T-helper 1 cell treated with Interleukin-12 subunit alpha and Interleukin-12 subunit beta and Interleukin-4 antibody, amounts not matched to agents 30 μg/mL and 1 μg/mL, for 36 hours (primary cell): ENCODE results near the gene FRS2.
"Not testable (repeated sequence)": the region's sequence is repeated elsewhere in the genome, so short reads cannot be mapped to it uniquely, and the experiment has no call there.

ENCODE experiments used
- H3K27ac Mint-ChIP-seq: one replicate; pipeline ENCODE4 v1.8.0; 2021; ENCODE audit warnings: mild to moderate bottlenecking, mixed read lengths
- H3K27me3 Mint-ChIP-seq: one replicate; pipeline ENCODE4 v1.8.0; 2021; ENCODE audit warnings: low read depth, mixed read lengths
- H3K36me3 Mint-ChIP-seq: one replicate; pipeline ENCODE4 v1.8.0; 2021; ENCODE audit warnings: low read depth, mixed read lengths
- H3K4me1 Mint-ChIP-seq: one replicate; pipeline ENCODE4 v1.8.0; 2021; ENCODE audit warnings: low read depth, mixed read lengths
- H3K4me3 Mint-ChIP-seq: one replicate; pipeline ENCODE4 v1.8.0; 2021; ENCODE audit warnings: mild to moderate bottlenecking, moderate library complexity, mixed read lengths
- H3K9me3 Mint-ChIP-seq: one replicate; pipeline ENCODE4 v1.8.0; 2021; ENCODE audit warnings: mixed read lengths

FRS2 gene

GRCh38 chr12:69585189-69586062 lies 115.2 kb downstream of the FRS2 start, which contains the start of gene CCT2:
Gene CCT2, plus strand, starts transcription at chr12:69585459. Its CDS starts 63 bp downstream, at chr12:69585522.
- Mint-ChIP-seq H3K27ac (peak within 1 kb of the TSS; percentile 95), H3K36me3 (peaks cover 26% of the 10 kb centered on the region), H3K4me3 (peak within 1 kb of the TSS; percentile 95), H3K27me3 (no peaks in the 10 kb centered on the region), H3K4me1 (peaks cover 9% of the 10 kb centered on the region), H3K9me3 (no peaks in the 10 kb centered on the region)

GRCh38 chr12:69588527-69588926 lies 118.3 kb downstream of the FRS2 start:
- Mint-ChIP-seq H3K9me3 (no peaks in the 10 kb centered on the region), H3K36me3 (peaks cover 42% of the 10 kb centered on the region), H3K4me3 (no peak overlapping the region), H3K27me3 (no peaks in the 10 kb centered on the region), H3K4me1 (peaks cover 9% of the 10 kb centered on the region), H3K27ac (no peak overlapping the region)

GRCh38 chr12:69589082-69589481 lies 118.9 kb downstream of the FRS2 start:
- peaks cover 47% of the 10 kb centered on the region for H3K36me3 Mint-ChIP-seq
- H3K9me3 Mint-ChIP-seq: no peaks in the 10 kb centered on the region
- no peak overlapping the region for H3K4me3 Mint-ChIP-seq
- H3K27me3 Mint-ChIP-seq: no peaks in the 10 kb centered on the region
- peaks cover 9% of the 10 kb centered on the region for H3K4me1 Mint-ChIP-seq
- H3K27ac Mint-ChIP-seq: no peak overlapping the region

- Mint-ChIP-seq H3K27me3 (no peaks in the 10 kb centered on the region), H3K4me3 (no peak overlapping the region), H3K36me3 (peaks cover 55% of the 10 kb centered on the region), H3K9me3 (no peaks in the 10 kb centered on the region), H3K27ac (no peak overlapping the region), H3K4me1 (no peaks in the 10 kb centered on the region)
Measured at GRCh38 chr12:69595689-69596088, 125.5 kb downstream of the FRS2 start.

GRCh38 chr12:69598174-69598753 lies 128.1 kb downstream of the FRS2 start:
- Mint-ChIP-seq H3K4me3 (no peak overlapping the region), H3K4me1 (no peaks in the 10 kb centered on the region), H3K27me3 (no peaks in the 10 kb centered on the region), H3K27ac (no peak overlapping the region), H3K36me3 (peaks cover 59% of the 10 kb centered on the region), H3K9me3 (no peaks in the 10 kb centered on the region)

GRCh38 chr12:69600804-69601203 lies 130.6 kb downstream of the FRS2 start:
- Mint-ChIP-seq H3K27ac (no peak overlapping the region), H3K36me3 (peaks cover 48% of the 10 kb centered on the region), H3K4me3 (no peak overlapping the region), H3K4me1 (no peaks in the 10 kb centered on the region), H3K27me3 (no peaks in the 10 kb centered on the region), H3K9me3 (no peaks in the 10 kb centered on the region)

GRCh38 chr12:69601962-69602685 lies 131.9 kb downstream of the FRS2 start:
- Mint-ChIP-seq H3K9me3 (no peaks in the 10 kb centered on the region), H3K4me3 (no peak overlapping the region), H3K4me1 (no peaks in the 10 kb centered on the region), H3K36me3 (peaks cover 42% of the 10 kb centered on the region), H3K27me3 (no peaks in the 10 kb centered on the region), H3K27ac (no peak overlapping the region)

GRCh38 chr12:69602954-69603353 lies 132.8 kb downstream of the FRS2 start:
- Mint-ChIP-seq H3K27me3 (no peaks in the 10 kb centered on the region), H3K4me1 (no peaks in the 10 kb centered on the region), H3K4me3 (no peak overlapping the region), H3K27ac (no peak overlapping the region), H3K36me3 (peaks cover 35% of the 10 kb centered on the region), H3K9me3 (no peaks in the 10 kb centered on the region)

- H3K9me3 Mint-ChIP-seq, H3K27me3 Mint-ChIP-seq, H3K4me1 Mint-ChIP-seq, H3K27ac Mint-ChIP-seq, H3K4me3 Mint-ChIP-seq: not testable (repeated sequence)
- peaks cover 33% of the 10 kb centered on the region for H3K36me3 Mint-ChIP-seq
Measured at GRCh38 chr12:69603556-69603955, 133.4 kb downstream of the FRS2 start.

GRCh38 chr12:69604275-69604674 lies 134.1 kb downstream of the FRS2 start:
- H3K4me3 Mint-ChIP-seq, H3K4me1 Mint-ChIP-seq, H3K27me3 Mint-ChIP-seq, H3K9me3 Mint-ChIP-seq, H3K27ac Mint-ChIP-seq: not testable (repeated sequence)
- peaks cover 27% of the 10 kb centered on the region for H3K36me3 Mint-ChIP-seq

GRCh38 chr12:69608114-69608513 lies 137.9 kb downstream of the FRS2 start:
- H3K9me3 Mint-ChIP-seq: no peaks in the 10 kb centered on the region
- H3K4me3 Mint-ChIP-seq: no peak overlapping the region
- H3K27ac Mint-ChIP-seq: no peak overlapping the region
- no peaks in the 10 kb centered on the region for H3K4me1 Mint-ChIP-seq
- H3K36me3 Mint-ChIP-seq: peaks cover 5% of the 10 kb centered on the region
- H3K27me3 Mint-ChIP-seq: no peaks in the 10 kb centered on the region

GRCh38 chr12:69610126-69610525 lies 139.9 kb downstream of the FRS2 start:
- H3K4me3 Mint-ChIP-seq: no peak overlapping the region
- H3K4me1 Mint-ChIP-seq: no peaks in the 10 kb centered on the region
- no peaks in the 10 kb centered on the region for H3K36me3 Mint-ChIP-seq
- peaks cover 6% of the 10 kb centered on the region for H3K27me3 Mint-ChIP-seq
- no peaks in the 10 kb centered on the region for H3K9me3 Mint-ChIP-seq
- no peak overlapping the region for H3K27ac Mint-ChIP-seq

- H3K27me3 Mint-ChIP-seq: peaks cover 6% of the 10 kb centered on the region
- no peaks in the 10 kb centered on the region for H3K4me1 Mint-ChIP-seq
- no peaks in the 10 kb centered on the region for H3K9me3 Mint-ChIP-seq
- no peaks in the 10 kb centered on the region for H3K36me3 Mint-ChIP-seq
- H3K27ac Mint-ChIP-seq: no peak within 1 kb of the TSS
- H3K4me3 Mint-ChIP-seq: no peak within 1 kb of the TSS
Measured at GRCh38 chr12:69610729-69611128, 140.5 kb downstream of the FRS2 start, which contains the start of gene LRRC10. Gene LRRC10, minus strand, starts transcription at chr12:69610907. Its CDS starts 69 bp downstream, at chr12:69610838.

GRCh38 chr12:69613351-69613750 lies 143.2 kb downstream of the FRS2 start:
- Mint-ChIP-seq H3K9me3 (no peaks in the 10 kb centered on the region), H3K27ac (no peak overlapping the region), H3K27me3 (peaks cover 9% of the 10 kb centered on the region), H3K4me1 (no peaks in the 10 kb centered on the region), H3K36me3 (no peaks in the 10 kb centered on the region), H3K4me3 (no peak overlapping the region)
